ENCODE results near the gene HMGB3.
"Not testable (repeated sequence)": the region's sequence is repeated elsewhere in the genome, so short reads cannot be mapped to it uniquely, and the experiment has no call there.

The HMGB3 gene

DNA sequence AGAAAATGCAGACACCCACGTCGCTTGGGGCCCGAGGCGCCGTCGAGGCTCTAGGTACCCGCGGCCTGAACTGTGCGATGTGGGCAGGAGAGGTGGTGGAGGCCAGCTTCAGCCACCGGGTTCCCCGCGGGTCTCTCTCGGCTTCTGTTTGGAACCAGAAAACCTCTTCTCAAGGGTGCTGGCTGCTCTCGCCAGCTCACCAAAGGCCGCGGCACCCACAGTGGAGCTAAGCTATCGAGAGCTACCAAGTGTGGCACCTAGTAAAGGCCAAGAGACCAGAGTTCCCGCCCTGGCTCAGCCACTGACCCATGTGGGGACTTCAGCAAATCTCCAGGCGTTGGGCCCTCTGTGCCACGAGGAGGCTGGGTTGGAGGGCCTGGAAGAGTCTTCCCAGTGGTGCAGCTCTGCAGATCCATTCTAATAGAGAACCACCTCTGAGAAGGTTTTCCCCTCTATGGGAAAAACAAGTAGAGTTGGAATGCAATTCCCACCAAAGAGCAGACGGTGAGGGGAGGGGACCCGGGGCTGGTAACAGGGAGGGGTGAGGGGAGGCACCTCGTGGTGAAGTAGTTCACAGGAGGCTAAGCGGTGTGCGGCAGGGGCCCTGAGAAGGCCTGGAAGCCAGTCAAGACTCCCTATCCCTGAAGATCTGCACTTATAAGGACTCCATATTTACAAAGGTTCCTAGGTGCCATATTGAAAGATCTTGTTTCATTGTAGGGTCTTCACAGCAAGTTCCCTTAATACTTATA lies 5.5 kb upstream of the HMGB3 start:
- DNase-seq (ENCODE audit: low spot score) = no peak

GRCh38 chrX:150980186-150980585 lies 2.9 kb upstream of the HMGB3 start:
- no peak for DNase-seq (ENCODE audit: low spot score)

GRCh38 chrX:150980711-150981110 lies 2.4 kb upstream of the HMGB3 start:
- no peak for DNase-seq (ENCODE audit: low spot score)

DNA sequence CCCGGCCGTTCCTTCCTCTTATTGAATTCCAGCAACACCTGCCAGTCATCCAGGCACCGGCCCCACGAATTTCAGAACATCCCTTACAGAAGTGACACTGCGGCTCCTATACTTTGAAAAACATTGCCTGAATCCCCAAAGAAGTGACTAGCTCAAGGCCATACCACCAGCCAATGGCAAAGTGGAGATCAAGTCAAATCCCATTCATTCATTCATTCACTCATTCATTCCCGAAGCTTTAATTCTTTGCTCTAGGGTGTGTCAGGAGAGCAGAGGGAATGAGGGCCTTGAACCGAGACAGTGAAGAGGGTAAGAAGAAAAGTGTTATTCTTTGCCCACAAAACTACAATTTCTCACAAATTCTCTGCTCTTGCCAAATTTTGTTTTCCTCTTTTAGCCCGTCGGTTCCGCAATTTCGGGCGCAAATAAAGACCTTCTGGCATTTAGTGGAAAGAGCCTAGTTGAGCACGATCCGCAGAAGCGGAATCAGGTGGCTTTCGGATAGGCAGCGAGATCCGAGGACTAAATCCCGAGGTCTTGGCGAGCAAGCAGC lies 824 bp upstream of the HMGB3 start:
- no peak for DNase-seq (ENCODE audit: low spot score)

GRCh38 chrX:150983521-150984168 lies 510 bp downstream of the HMGB3 start:
- DNase-seq (ENCODE audit: low spot score) = no peak

- no peak for DNase-seq (ENCODE audit: low spot score)
These were observed 1.2 kb downstream of the HMGB3 start for GRCh38 chrX:150984169-150984824.

DNA sequence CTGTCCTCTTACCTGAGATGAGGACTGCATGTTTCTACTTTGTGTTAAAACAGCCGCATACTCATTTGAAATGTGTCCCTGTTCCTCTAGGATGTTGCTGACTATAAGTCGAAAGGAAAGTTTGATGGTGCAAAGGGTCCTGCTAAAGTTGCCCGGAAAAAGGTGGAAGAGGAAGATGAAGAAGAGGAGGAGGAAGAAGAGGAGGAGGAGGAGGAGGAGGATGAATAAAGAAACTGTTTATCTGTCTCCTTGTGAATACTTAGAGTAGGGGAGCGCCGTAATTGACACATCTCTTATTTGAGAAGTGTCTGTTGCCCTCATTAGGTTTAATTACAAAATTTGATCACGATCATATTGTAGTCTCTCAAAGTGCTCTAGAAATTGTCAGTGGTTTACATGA lies 4.6 kb downstream of the HMGB3 start:
- not testable (repeated sequence) for DNase-seq (ENCODE audit: low spot score)

GRCh38 chrX:150989420-150989819 lies 6.3 kb downstream of the HMGB3 start:
- no peak for DNase-seq (ENCODE audit: low spot score)

DNA sequence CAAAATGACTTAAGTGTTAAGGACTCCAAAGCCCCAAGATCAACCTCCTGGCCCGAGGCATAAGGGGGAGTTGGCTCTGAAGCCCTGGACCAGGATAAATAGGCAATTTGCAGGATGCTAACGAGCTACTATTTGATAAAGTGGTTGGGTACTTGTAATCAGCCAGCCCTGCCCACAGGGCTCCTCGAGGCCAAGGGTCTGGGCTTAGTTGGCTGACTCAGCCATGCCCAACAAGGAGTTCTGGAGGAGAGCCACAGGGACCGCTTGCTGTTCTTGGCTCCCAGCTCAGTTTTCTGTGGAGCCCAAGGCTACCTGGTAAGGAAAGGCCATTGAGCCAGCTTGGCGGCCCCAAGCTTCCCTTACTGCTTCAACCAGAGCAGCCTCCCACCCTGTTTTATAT lies 7.8 kb downstream of the HMGB3 start:
- DNase-seq (ENCODE audit: low spot score) = no peak

DNA sequence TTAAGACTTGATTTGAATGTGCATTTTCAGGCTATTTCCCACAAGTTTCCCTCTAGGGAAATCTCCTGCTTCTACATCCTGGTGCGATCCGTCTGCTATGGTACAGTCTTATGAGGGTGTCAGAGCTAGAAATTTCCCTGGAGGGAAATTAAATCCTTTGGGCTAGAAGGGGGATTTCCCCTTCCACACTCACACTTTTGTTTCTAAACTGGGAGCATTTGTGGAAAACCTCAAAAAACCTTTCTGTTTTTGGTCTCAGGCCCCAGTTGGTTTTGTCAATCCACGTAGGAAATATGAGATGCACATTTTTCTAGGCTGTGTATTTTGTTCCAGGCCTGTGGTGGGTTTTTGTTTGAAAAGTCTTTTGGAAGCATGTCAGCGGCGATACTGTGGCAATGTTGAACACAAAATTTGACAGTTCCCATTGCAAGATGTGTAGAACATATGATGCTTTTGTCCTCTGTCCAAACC lies 17.8 kb downstream of the HMGB3 start:
- no peak for DNase-seq (ENCODE audit: low spot score)

GRCh38 chrX:151004085-151004484 lies 20.9 kb downstream of the HMGB3 start:
- DNase-seq (ENCODE audit: low spot score) = no peak

- no peak for DNase-seq (ENCODE audit: low spot score)
These were observed 23.4 kb downstream of the HMGB3 start for GRCh38 chrX:151006410-151007109.

DNA sequence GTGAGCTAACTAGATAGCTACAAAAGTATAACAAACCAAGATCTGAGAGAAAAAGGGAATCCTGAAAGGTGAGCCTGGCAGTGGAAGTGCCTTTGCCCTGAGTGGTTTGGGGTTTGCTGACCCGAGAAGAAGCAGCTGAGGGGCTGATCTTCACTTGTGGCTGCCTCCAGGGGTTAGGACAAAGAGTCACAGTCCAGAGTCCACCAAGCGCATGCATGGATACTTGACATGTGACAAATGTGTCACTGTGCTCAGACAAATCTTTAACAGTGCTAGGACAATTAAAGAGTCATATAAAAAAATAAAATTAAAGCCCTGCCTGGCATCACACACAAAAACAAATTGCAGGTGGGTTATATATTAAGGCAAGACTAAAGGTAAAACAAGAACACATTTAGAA lies 26.4 kb downstream of the HMGB3 start:
- no peak for DNase-seq (ENCODE audit: low spot score)

GRCh38 chrX:151013164-151013743 lies 30.1 kb downstream of the HMGB3 start:
- DNase-seq (ENCODE audit: low spot score) = no peak

GRCh38 chrX:151015684-151016083 lies 32.5 kb downstream of the HMGB3 start:
- DNase-seq (ENCODE audit: low spot score) = no peak

GRCh38 chrX:151019856-151020255 lies 36.7 kb downstream of the HMGB3 start:
- no peak for DNase-seq (ENCODE audit: low spot score)

- no peak for DNase-seq (ENCODE audit: low spot score)
These were observed 47.7 kb downstream of the HMGB3 start for GRCh38 chrX:151030845-151031244.

DNA sequence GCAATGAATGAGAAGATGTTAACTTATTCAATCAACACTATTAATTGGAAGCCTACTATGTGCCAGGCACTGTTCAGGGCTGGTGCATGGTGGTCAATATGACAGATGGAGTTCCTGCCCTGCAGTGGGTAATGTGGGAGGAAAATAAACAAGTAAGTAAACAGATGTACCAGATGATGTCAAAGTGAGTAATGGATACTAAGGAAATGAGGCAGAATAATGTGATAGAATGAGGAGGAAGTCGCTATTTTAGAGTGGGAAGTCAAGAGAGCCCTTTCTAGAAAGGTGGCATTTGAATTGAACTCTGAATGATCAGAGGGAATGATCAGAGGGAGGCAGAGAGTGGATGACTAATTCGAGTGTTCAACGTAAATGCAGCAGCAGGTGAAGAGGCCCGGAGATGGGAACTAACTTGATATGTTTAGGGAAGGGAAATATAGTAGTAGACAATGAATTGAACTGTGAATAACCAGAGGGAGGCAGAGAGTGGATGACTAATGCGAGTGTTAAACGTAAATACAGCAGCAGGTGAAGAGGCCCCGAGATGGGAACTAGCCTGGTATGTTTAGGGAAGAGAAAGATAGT lies 48.3 kb downstream of the HMGB3 start:
- DNase-seq (ENCODE audit: low spot score) = no peak

DNA sequence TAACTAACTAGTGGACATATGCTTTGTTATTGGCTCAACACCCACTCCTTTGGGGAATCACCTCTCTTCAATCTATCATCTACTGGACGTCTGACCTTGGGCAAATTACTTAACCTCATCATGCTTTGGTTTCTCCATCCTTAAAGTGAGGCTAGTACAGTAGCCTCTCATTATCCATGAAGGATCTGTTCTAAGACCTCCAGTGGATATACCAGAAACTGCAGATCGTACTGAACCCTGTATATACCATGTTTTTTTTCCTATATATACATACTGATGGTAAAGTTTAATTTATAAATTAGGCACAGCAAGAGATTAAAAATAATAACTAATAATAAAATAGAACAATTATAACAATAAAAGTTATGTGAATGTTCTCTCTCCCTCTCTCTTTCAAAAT lies 56.2 kb downstream of the HMGB3 start:
- DNase-seq (ENCODE audit: low spot score) = no peak

Measured in ecto neural progenitor cell (in vitro differentiated cells).